Right lobe of liver (tissue), 4 donors: ENCODE results near the gene SLC24A1.

ENCODE experiments used
- POLR2A ChIP-seq: fragments of 450-650 bp; IDR thresholded peaks from one replicate; pipeline ENCODE4 v1.6.1; 2017; ENCODE audit warnings: antibody characterized with exemption, mild to moderate bottlenecking
- TF ChIP-seq, protein P1 (sequence below), 4 donors: fragments of 200-600 bp in 3 of 4; fragments of 450-650 bp in 1 of 4; IDR thresholded peaks; one replicate each; pipeline versions ENCODE4 v1.5.1 to v1.8.0; 2016 to 2022; ENCODE audit warnings: antibody characterized with exemption in 4 of 4, mild to moderate bottlenecking in 2 of 4
- donor health status: DM: no; HTN: no; CAD: no.
- donor health status: DM: no; HTN: no; CAD: no.
- donor health status: DM: no; HTN: yes; CAD: no.

DNA sequence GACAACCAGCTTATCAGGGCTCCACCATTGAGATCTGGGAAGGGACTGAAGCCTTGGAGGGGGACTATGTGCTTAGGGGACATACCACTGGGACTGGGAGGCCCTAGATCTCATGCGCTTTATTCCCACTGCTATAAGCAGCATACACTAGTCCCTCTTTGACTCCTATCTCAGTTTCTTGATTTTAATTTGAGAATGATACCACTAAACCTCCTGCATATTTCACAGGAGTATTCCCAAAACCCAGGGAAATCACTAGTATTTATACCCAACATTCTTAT, 29.2 kb downstream of the SLC24A1 start:
- TF ChIP-seq, protein P1, sequence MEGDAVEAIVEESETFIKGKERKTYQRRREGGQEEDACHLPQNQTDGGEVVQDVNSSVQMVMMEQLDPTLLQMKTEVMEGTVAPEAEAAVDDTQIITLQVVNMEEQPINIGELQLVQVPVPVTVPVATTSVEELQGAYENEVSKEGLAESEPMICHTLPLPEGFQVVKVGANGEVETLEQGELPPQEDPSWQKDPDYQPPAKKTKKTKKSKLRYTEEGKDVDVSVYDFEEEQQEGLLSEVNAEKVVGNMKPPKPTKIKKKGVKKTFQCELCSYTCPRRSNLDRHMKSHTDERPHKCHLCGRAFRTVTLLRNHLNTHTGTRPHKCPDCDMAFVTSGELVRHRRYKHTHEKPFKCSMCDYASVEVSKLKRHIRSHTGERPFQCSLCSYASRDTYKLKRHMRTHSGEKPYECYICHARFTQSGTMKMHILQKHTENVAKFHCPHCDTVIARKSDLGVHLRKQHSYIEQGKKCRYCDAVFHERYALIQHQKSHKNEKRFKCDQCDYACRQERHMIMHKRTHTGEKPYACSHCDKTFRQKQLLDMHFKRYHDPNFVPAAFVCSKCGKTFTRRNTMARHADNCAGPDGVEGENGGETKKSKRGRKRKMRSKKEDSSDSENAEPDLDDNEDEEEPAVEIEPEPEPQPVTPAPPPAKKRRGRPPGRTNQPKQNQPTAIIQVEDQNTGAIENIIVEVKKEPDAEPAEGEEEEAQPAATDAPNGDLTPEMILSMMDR (IDR thresholded peaks at IDR 0.05) = no peak
- TF ChIP-seq POLR2A = no peak
